Measurements from ENCODE around the gene RABGEF1. TPM values are rescaled to one million over a fixed set of nuclear protein-coding genes. Genes with fewer than 3 reads are reported as not detected.

Gene RABGEF1
- polyA plus RNA-seq, 1 of the 3 experiments (the other 2 are of a cell fraction): 25.6 TPM

DNA sequence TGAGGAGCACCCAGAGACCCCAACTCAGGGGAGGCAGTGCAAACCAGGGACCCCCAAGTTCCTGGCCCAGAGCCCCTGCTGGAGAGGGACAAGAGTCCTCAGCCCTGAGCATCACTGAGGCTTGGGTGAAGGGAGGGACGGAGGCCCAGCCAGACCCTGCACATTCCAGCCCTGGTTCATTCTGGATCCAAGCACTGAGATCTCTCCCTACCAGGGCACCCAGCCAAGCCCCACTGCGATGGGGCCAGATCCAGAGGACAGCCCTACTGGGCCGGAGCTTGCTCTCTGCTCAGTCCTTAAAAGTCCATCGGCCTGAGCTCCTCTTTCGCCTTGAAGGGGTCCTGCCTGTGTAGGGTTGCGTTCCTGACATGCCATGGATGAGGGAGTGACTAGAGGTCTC is 40.5 kb upstream of the RABGEF1 start:
- Histone ChIP-seq H3K9me2 (no peaks in the 10 kb centered on the region), H3K27me3 (ENCODE audit: insufficient read depth) (no peaks in the 10 kb centered on the region), H3K27ac (ENCODE audit: low read depth in 2 of 2, low read length in 1 of 2) (no peak overlapping the region), H3F3A (replicated peaks; ENCODE audit: insufficient read depth) (peaks cover 17% of the 10 kb centered on the region), H3K4me1 (ENCODE audit: control insufficient read depth in 1 of 2, insufficient read depth in 2 of 2, low read depth in 1 of 2, low read length in 1 of 2) (peaks cover 0 to 5% of the 10 kb centered on the region in 2 experiments; a peak in 1 of 4 replicates), H4K20me1 (ENCODE audit: insufficient read depth) (no peaks in the 10 kb centered on the region), H3K4me3 (ENCODE audit: low read depth in 2 of 2, low read length in 1 of 2) (no peak overlapping the region), H3K9me3 (no peaks in the 10 kb centered on the region), H3K9ac (no peak overlapping the region), H2AFZ (ENCODE audit: low read depth) (no peak overlapping the region), H3K36me3 (replicated peaks in 1 of 2; ENCODE audit: control insufficient read depth in 1 of 2, insufficient read depth in 2 of 2, low read length in 1 of 2) (peaks cover 0 to 9% of the 10 kb centered on the region in 2 experiments), H3K4me2 (no peak overlapping the region), H3K79me2 (ENCODE audit: insufficient read depth) (no peaks in the 10 kb centered on the region)
- DNase-seq: no peak
- TF ChIP-seq FOSL2 (IDR thresholded peaks at IDR 0.05; ENCODE audit: borderline replicate concordance, low read depth) (no peak), RAD21 (IDR thresholded peaks at IDR 0.05; ENCODE audit: low read length) (no peak), MAX (IDR thresholded peaks at IDR 0.05; ENCODE audit: low read depth) (no peak), EP300 (IDR thresholded peaks at IDR 0.05; ENCODE audit: borderline replicate concordance in 1 of 2, low read depth in 1 of 2, low read length in 1 of 2) (no peak), CHD2 (IDR thresholded peaks at IDR 0.05; ENCODE audit: low read length, partially characterized antibody) (no peak), MEF2A (IDR thresholded peaks at IDR 0.05; ENCODE audit: borderline replicate concordance, low read depth) (no peak), NRF1 (IDR thresholded peaks at IDR 0.05; ENCODE audit: low read depth, low read length) (no peak), TCF12 (IDR thresholded peaks at IDR 0.05) (no peak), CTCF (IDR thresholded peaks at IDR 0.05) (no peak), TEAD4 (IDR thresholded peaks at IDR 0.05; ENCODE audit: borderline replicate concordance, insufficient read depth) (no peak), ELF1 (IDR thresholded peaks at IDR 0.05) (no peak), JUND (IDR thresholded peaks at IDR 0.05) (no peak), RFX5 (IDR thresholded peaks at IDR 0.05; ENCODE audit: low read length) (no peak), SIN3A (IDR thresholded peaks at IDR 0.05; ENCODE audit: borderline replicate concordance, low read depth, low read length) (no peak), MXI1 (IDR thresholded peaks at IDR 0.05; ENCODE audit: low read depth, low read length) (no peak), YY1 (IDR thresholded peaks at IDR 0.05; ENCODE audit: low read depth) (no peak)
- TF ChIP-seq, protein P1, sequence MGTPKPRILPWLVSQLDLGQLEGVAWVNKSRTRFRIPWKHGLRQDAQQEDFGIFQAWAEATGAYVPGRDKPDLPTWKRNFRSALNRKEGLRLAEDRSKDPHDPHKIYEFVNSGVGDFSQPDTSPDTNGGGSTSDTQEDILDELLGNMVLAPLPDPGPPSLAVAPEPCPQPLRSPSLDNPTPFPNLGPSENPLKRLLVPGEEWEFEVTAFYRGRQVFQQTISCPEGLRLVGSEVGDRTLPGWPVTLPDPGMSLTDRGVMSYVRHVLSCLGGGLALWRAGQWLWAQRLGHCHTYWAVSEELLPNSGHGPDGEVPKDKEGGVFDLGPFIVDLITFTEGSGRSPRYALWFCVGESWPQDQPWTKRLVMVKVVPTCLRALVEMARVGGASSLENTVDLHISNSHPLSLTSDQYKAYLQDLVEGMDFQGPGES (IDR thresholded peaks at IDR 0.05; ENCODE audit: low read depth, low read length): no peak
- TF ChIP-seq, protein P2, sequence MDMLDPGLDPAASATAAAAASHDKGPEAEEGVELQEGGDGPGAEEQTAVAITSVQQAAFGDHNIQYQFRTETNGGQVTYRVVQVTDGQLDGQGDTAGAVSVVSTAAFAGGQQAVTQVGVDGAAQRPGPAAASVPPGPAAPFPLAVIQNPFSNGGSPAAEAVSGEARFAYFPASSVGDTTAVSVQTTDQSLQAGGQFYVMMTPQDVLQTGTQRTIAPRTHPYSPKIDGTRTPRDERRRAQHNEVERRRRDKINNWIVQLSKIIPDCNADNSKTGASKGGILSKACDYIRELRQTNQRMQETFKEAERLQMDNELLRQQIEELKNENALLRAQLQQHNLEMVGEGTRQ (IDR thresholded peaks at IDR 0.05; ENCODE audit: borderline replicate concordance, low read depth, low read length): no peak
- ChIA-PET CTCF (interaction anchor here (0.7 kb wide), 1 partner anchor 23 kb away, joined by 3 read pairs; no protein-coding TSS in a partner anchor), POLR2A (no interaction called here)
- 91% methylated on average over 5 of the region's 6 CpGs for WGBS (ENCODE audit: low lambda C conversion rate)
